Renal cortex interstitium (tissue), 11 donors: ENCODE data around the gene UBAP1L. TPM values are rescaled to one million over a fixed set of nuclear protein-coding genes. Genes with fewer than 3 reads are reported as not detected.
"Not testable (repeated sequence)": the region's sequence is repeated elsewhere in the genome, so short reads cannot be mapped to it uniquely, and the experiment has no call there.

ENCODE experiments used
- DNase-seq, 11 donors: peaks; one replicate each; pipeline ENCODE4 v3.0.0-alpha.2; 2013; ENCODE audit warnings: low read depth in 9 of 11, low spot score in 4 of 11; ENCODE audit errors: extremely low read depth in 1 of 11
- polyA plus RNA-seq, 3 donors: library from polyadenylated mRNA; unstranded; fragments of 120-200 nt; gene quantifications; one replicate each; pipeline ENCODE4 v1.2.1, GENCODE V29; 2013; ENCODE audit not compliant: insufficient read length in 3 of 3

Gene UBAP1L
- polyA plus RNA-seq, 3 donors, result 3.9 to 9.1 (median 4.3) TPM

DNA sequence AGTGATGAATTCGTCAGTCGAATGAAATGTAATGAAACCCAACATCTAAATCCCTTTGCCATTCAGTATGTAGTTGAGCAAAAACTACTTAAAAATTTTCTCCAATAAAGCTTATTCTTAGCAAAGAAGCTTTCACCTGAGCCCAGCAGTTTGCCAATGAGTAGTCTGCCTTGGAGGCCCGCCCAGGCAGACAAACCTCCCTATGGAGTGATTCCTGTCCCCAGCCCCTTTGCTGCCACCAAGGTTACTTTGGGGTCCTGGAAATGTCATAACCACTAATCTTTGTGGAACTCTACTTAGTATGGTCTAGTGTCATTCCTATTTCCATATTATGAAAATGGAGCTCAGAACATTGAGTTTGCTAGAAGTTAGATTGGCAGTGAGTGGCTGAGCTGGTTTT, 12.1 kb downstream of the UBAP1L start:
- no peak for DNase-seq

- no peak for DNase-seq
Measured at GRCh38 chr15:65101891-65102708, 12.9 kb downstream of the UBAP1L start.

DNA sequence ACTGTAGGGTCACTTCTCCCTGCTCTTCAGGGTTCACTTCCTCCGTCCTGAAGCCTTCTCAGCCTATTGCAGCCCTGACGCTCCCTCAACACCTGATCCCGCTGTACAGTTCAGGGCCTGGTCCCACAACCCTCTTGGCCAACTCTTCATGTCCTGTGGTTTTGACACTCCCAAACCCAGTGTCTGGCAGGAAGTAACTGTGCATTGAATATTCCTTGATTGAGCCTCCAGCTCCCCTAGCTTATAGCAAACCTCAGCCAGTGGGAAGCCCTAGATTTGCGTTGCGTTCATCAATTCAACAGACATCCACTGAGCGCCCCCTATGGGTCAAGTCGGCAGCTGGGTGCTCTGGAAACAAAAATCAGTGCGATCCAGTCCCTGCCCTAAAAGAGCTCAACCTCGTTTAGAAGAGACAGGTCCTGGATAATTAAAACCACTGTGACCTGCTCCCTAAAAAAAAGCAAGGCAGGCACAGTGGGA, 13.5 kb downstream of the UBAP1L start:
- peak; percentile 53 to 84 (median 76) for DNase-seq

- no peak for DNase-seq
Measured at GRCh38 chr15:65100442-65100841, 14.6 kb downstream of the UBAP1L start.

GRCh38 chr15:65099801-65100200, 15.2 kb downstream of the UBAP1L start:
- DNase-seq, result not testable (repeated sequence)

DNA sequence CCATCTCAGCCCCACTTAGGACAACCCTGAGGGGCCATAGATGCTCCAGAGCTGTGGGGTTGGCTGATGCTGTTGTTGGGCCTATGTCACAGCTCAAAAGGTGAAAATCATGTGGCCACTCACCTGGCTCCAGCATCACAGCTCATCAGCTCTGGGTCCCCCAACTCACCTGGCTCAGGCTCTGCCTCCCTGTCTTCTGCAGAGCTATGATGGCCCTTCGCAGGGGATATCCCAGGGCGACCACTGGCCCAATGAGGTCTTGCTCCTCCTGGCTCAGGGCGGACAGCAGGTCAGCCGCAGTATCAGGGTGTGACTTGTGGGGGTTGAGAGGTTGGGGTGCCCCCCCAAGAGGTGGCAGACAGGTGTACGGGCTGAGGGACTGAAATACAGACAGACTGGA, 15.7 kb downstream of the UBAP1L start:
- no peak for DNase-seq

- no peak for DNase-seq
Measured at GRCh38 chr15:65097651-65098263, 17.2 kb downstream of the UBAP1L start.

DNA sequence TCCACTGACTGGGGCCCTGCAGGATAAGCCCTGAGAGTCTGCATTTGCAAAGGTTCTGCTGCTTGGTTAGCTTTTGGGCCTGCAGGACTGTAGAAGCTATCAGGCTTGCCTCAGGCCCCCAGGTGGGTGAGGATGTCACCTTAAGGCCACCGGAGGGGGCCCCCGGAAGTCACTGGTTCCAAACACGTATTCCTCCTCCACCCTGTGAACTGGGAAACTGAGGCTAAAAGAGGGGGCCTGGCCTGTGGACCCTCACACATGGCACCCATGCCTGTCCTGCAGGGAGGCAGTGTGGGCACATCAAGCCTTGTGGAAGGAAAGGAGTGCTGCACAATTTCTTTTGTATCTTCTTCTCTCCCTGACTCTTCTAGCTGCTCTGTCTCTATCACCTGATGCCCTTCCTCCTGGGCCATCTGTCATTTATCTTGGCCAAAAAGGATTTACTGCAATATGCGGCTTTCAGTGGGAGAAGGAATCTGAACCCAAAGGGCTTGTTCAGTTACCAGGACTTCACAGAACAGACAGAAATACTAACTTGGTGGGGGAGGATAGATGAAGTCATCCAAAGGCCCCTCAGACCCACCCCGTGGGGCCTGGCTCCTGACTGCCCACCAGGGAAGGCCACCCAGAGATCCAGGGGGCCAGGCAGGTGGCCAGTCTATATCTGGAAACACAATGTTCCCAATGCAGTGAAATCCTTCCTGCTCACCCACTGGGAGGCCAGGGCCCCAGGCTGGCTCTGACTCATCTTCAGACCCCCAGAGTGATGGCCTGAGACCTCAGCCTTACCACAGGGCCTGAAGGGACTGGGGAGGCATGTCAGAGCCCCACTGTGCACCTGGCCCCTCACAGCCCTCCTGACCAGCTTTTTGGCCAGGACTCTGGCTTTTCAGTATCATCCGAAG, 18.3 kb downstream of the UBAP1L start:
- DNase-seq, result no peak

DNA sequence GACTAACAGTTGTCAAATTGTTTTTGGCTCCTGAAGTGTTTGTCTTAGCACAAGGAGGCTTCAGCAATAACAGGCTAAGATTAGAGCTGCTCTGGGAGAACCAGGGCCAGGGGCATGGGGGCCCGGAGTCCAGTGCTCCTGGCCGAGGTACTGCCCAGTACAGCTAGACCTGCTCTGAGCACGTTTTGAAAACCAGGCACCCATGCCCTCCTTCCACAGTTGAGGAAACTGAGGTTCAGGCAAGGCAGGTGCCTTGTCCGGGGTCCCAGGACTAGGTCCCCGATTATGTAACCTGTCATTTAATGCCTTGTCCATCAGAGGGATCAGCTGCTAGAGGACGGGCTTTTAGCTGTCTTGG, 19.3 kb downstream of the UBAP1L start:
- no peak for DNase-seq

DNA sequence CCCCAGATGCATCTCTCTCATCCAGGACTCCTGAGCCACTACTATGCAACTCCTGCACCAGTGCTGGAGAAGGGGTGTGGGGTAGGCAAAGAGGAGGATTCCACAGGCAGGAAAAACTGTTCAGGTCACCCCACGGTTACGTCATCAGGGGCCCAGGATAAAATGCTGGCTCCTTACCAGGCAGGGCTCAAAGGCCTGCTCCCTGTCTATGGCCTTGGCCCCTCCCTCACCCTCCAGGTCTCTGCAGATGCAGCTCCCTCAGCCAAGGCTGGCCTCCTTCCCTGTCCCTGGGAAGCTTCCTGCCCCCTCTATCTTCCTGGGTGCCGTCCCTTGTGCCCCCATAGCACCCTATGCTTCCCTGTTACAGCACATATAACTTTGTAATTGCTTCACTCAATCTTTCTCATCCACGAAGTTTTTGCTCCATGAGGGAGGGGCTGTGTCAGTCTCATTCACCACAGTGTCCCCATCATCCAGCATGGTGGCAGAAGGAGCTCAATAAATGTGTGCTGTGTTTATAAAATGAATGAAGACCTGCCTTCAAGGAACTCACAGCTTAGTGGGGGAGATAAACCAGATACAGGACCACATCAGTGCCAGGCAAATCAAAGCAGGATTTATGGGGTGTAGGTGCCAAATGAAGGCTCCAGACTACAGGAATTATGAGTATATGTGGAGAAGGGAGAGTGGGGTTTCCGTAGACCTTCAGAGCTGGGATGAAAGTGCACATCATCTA, 19.8 kb downstream of the UBAP1L start:
- no peak for DNase-seq

DNA sequence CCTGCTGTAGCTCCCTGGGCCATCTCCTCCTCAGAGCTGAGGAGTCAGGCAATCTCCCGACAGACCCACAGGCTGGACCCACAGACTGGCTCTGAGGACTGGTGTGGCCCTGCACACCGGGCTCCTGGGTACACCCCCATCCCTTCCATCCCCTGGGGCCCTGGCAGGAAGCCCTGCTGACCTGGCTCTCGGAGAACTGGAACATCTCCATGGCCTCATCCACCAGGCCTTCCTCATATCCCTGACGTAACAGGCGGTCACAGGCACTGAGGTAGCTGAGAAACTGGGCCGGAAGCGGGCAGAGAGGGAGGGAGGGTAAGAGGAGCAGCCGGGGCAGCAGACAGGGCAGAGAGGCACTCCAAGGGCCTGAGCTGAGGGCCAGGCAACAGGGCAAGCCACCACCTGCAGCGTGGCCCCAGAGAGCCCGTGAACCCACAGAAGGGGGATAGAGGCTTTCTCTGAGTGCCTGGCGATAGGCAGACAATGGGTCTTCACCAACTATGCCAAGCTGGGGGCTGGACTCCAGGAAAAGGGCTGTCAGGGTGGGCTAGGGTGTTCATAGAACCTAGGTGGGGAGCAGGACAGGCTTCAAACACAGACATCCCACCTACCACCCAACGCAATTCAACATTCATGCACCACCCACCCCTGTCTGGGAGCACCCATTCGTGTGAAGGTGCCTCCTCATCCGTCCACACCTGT, 20.6 kb downstream of the UBAP1L start:
- DNase-seq, result no peak

DNA sequence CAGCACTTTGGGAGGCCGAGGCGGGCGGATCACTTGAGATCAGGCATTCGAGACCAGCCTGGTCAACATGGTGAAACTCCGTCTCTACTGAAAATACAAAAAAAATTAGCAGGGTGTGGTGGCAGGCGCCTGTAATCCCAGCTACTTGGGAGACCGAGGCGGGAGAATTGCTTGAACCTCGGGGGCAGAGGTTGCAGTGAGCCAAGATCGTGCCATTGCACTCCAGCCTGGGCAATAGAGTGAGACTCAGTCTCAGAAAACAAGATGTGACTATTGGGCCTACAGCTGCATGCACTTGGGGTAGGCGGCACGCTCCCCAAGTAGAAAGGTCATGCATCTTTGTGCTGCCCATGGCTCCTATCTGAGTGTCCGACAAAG, 21.2 kb downstream of the UBAP1L start:
- not testable (repeated sequence) for DNase-seq

DNA sequence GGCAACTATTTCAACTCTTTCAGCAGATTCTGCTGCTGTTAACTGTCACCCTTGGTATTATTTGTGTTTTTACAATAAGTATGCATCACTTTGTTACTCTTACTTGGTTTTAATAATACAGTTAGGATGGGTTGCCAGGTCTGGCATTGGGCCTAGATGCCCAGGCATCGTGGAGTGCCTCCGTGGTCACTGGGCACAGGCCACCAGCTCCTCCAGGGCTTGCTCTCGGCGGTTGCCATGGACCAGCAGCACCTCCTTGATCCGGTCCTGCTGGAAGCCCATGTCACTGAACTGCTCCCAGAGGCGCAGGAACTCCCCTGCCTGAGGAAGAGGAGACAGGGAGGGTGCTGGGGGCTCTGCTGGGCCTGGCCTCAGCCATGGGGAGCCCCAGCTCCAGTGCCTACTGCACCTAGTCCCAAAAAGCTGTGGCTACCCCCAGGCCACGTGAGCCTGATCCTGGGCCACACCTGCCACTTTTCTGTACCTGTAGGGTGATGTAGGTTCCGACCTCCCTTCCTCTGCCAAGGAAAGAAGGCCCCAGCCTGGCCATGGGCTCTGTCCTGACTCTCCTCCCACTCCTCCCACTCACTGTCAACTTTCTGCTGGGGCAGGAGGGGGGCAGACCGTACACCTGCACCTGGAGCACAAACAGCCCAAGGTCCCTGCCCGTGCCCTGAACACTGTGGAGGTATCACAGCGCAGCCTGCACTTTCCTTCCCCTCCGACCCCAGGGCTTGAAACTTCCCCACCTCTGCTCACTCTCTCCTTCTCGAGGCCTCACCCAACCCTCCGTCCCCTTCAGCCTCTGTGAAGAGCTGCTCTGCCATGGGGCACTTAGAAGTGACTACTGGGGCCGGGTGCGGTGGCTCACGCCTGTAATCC, 21.8 kb downstream of the UBAP1L start:
- no peak for DNase-seq

- DNase-seq, result no peak
Measured at GRCh38 chr15:65091946-65092770, 22.8 kb downstream of the UBAP1L start.

- no peak for DNase-seq
Measured at GRCh38 chr15:65089206-65089824, 25.7 kb downstream of the UBAP1L start.

DNA sequence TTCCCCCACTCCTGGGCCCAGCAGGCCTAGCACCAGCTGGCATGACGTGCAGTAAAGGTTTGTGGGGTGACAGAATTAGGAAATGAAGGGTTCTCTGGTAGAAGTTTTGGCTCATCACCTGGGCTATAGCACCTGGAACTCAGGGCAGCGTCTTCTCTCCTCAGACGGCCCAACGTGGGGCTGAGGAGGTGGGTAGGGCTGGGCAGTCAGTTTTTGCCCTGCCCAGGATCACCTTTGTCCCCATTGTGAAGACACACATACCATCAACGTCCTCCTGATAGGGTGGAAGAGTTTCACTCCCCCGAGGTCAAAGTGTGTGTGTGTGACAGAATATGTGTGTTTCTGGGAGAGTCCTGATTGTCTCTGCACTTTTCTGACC, 26.4 kb downstream of the UBAP1L start:
- no peak for DNase-seq
